Epithelial cell of proximal tubule (primary cell): ENCODE data around the gene SLC4A4. TPM values are rescaled to one million over a fixed set of nuclear protein-coding genes. Genes with fewer than 3 reads are reported as not detected.
"Not testable (repeated sequence)": the region's sequence is repeated elsewhere in the genome, so short reads cannot be mapped to it uniquely, and the experiment has no call there.

Source experiments
- DNase-seq: peaks from one replicate; pipeline ENCODE4 v3.0.0-alpha.2; 2011; ENCODE audit warnings: low read depth
- H3K4me3 ChIP-seq: 2 replicates; pipeline ENCODE4 v1.5.1; 2011; ENCODE audit warnings: low read depth, mild to moderate bottlenecking, low read length
- CTCF ChIP-seq: conservative IDR thresholded peaks from 2 replicates; pipeline ENCODE4 v1.5.1; 2012; ENCODE audit warnings: low read depth, mild to moderate bottlenecking, low read length
- total RNA-seq: library from RNA; depleted of rRNA; stranded (reverse); fragments of >200 nt; gene quantifications from 2 replicates; pipeline ENCODE4 v1.2.3, GENCODE V29; 2015

The SLC4A4 gene
- total RNA-seq, 1 donor from 2014 or later, result 5.6 TPM

- H3K4me3 ChIP-seq, result no peak overlapping the region
- no peak for DNase-seq
- no peak for TF ChIP-seq CTCF
Measured at GRCh38 chr4:71404049-71404448, 65.2 kb downstream of the SLC4A4 start.

GRCh38 chr4:71405791-71406190 lies 67.0 kb downstream of the SLC4A4 start:
- DNase-seq, result no peak
- no peak for TF ChIP-seq CTCF
- no peak overlapping the region for H3K4me3 ChIP-seq

DNA sequence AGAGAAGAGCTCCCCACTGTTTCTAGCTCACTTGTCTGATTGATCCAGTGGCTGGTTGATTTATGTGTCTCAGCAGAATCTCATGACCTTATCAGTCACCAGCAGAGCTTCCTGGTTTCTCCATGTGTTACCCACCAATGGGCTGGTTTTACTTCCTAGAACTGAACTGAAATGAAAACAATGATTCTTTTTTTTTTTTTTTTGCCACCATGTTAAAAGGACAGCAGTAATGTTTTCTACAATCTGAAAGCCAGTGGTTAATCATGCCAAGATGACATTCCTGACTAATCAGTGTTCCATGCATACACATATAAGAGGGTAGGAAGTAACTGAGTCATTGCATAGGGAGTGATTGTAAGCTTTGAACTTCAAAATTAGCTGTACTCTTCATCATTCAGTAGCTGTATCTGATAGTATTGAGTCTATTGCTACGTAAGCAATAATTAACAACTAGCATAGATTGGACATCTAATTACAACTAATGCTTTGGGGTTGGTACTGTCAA lies 67.7 kb downstream of the SLC4A4 start:
- TF ChIP-seq CTCF, result no peak
- no peak for DNase-seq
- no peak overlapping the region for H3K4me3 ChIP-seq

GRCh38 chr4:71408961-71409360 lies 70.1 kb downstream of the SLC4A4 start:
- not testable (repeated sequence) for H3K4me3 ChIP-seq, DNase-seq

DNA sequence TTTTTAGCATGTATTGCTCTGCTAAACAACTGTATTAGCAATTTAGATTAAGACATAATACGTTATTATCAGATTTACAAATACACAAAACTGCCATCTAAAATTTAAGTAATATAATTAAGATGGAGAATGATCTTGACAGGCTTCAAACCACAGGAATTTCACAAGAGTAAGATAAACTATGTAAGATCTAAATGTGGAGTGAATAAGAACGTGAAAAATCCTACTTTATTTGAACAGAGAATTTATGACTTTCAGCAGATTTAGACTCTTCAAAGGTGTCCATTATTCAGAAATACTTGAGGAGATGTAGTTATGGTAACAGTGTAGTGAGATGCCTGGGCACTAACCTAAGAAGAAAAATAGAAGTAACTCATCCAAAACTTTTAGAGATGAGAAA lies 73.2 kb downstream of the SLC4A4 start:
- no peak overlapping the region for H3K4me3 ChIP-seq
- no peak for TF ChIP-seq CTCF
- DNase-seq, result no peak

GRCh38 chr4:71415491-71415890 lies 76.7 kb downstream of the SLC4A4 start:
- no peak for TF ChIP-seq CTCF
- peak; percentile 15 for DNase-seq
- no peak overlapping the region for H3K4me3 ChIP-seq

DNA sequence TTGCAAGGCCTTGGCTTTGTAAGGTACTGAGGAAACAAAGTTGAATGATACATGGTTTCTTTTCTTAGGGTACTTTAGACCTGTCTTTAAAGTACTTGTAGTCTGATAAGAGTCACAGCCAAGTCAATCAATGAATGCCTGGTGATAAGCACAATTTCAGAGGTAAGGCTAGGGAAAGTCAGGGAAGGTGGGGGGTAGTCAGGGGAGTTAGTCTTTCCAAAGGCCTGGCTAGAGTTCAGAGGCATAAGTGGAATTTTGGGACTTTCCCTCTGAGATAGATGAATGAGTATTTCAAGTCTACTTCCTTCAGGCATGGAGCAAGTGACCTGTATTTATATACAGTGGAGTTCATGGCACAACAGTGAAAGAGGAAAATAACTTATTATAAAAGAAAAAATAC lies 78.3 kb downstream of the SLC4A4 start:
- DNase-seq, result peak; percentile 52
- no peak for TF ChIP-seq CTCF
- H3K4me3 ChIP-seq, result no peak overlapping the region
